ENCODE measurements around the gene SPAG17.

- no peak for TF ChIP-seq EZH2 (IDR thresholded peaks at IDR 0.05; ENCODE audit: borderline replicate concordance, low read depth, low read length, poor library complexity, severe bottlenecking)
- TF ChIP-seq, protein P1, sequence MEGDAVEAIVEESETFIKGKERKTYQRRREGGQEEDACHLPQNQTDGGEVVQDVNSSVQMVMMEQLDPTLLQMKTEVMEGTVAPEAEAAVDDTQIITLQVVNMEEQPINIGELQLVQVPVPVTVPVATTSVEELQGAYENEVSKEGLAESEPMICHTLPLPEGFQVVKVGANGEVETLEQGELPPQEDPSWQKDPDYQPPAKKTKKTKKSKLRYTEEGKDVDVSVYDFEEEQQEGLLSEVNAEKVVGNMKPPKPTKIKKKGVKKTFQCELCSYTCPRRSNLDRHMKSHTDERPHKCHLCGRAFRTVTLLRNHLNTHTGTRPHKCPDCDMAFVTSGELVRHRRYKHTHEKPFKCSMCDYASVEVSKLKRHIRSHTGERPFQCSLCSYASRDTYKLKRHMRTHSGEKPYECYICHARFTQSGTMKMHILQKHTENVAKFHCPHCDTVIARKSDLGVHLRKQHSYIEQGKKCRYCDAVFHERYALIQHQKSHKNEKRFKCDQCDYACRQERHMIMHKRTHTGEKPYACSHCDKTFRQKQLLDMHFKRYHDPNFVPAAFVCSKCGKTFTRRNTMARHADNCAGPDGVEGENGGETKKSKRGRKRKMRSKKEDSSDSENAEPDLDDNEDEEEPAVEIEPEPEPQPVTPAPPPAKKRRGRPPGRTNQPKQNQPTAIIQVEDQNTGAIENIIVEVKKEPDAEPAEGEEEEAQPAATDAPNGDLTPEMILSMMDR (conservative IDR thresholded peaks at IDR 0.05; ENCODE audit: low read depth, low read length): no peak
Observed at GRCh38 chr1:118116909-118117308, 68.1 kb downstream of the SPAG17 start.
